Astrocyte (in vitro differentiated cells and primary cell): ENCODE data around the gene PKDREJ. TPM values are rescaled to one million over a fixed set of nuclear protein-coding genes. Genes with fewer than 3 reads are reported as not detected.

ENCODE experiments used
- DNase-seq: peaks from one replicate; pipeline ENCODE4 v3.0.0-alpha.2; 2010; ENCODE audit warnings: low read depth
- FAIRE-seq: peaks from 2 replicates; lab custom pipeline; 2011; peaks lifted over from hg19 to GRCh38; lab: Jason Lieb, UNC
- H2AFZ ChIP-seq: 2 replicates; pipeline ENCODE4 v1.6.0; 2012; ENCODE audit warnings: low read depth, low read length, inconsistent platforms
- H3K27ac ChIP-seq: 2 replicates; pipeline ENCODE4 v1.5.1; 2011; ENCODE audit warnings: low read depth, low read length, inconsistent platforms
- H3K27me3 ChIP-seq: 2 replicates; pipeline ENCODE4 v1.6.0; 2011; ENCODE audit warnings: low read length, inconsistent platforms; ENCODE audit not compliant: insufficient read depth
- H3K36me3 ChIP-seq: 2 replicates; pipeline ENCODE4 v1.5.1; 2011; ENCODE audit warnings: low read length, inconsistent platforms; ENCODE audit not compliant: insufficient read depth
- H3K4me1 ChIP-seq: 2 replicates; pipeline ENCODE4 v1.5.1; 2011; ENCODE audit warnings: low read length, inconsistent platforms; ENCODE audit not compliant: insufficient read depth
- H3K4me2 ChIP-seq: 2 replicates; pipeline ENCODE4 v1.6.0; 2012; ENCODE audit warnings: low read length, inconsistent platforms
- H3K4me3 ChIP-seq: 2 replicates; pipeline ENCODE4 v1.5.1; 2011; ENCODE audit warnings: low read depth, mild to moderate bottlenecking, low read length, inconsistent platforms; ENCODE audit not compliant: insufficient read depth
- H3K79me2 ChIP-seq: 2 replicates; pipeline ENCODE4 v1.6.0; 2012; ENCODE audit warnings: mild to moderate bottlenecking, low read length, inconsistent platforms; ENCODE audit not compliant: insufficient read depth
- H3K9ac ChIP-seq: 2 replicates; pipeline ENCODE4 v1.6.0; 2012; ENCODE audit warnings: mild to moderate bottlenecking, low read length, inconsistent platforms
- H3K9me3 ChIP-seq: 2 replicates; pipeline ENCODE4 v1.5.1; 2012; ENCODE audit warnings: low read depth, mild to moderate bottlenecking, low read length, inconsistent platforms; ENCODE audit not compliant: insufficient read depth
- H4K20me1 ChIP-seq: 2 replicates; pipeline ENCODE4 v1.6.0; 2012; ENCODE audit warnings: low read length, inconsistent platforms; ENCODE audit not compliant: insufficient read depth
- H3K27ac Mint-ChIP-seq: one replicate; pipeline ENCODE4 v1.8.0; 2021; ENCODE audit warnings: mild to moderate bottlenecking, mixed read lengths; ENCODE audit not compliant: unreplicated experiment
- H3K27me3 Mint-ChIP-seq: one replicate; pipeline ENCODE4 v1.8.0; 2021; ENCODE audit warnings: low read depth, mixed read lengths; ENCODE audit not compliant: unreplicated experiment
- H3K36me3 Mint-ChIP-seq: one replicate; pipeline ENCODE4 v1.8.0; 2021; ENCODE audit warnings: low read depth, mixed read lengths; ENCODE audit not compliant: unreplicated experiment
- H3K4me1 Mint-ChIP-seq: one replicate; pipeline ENCODE4 v1.8.0; 2021; ENCODE audit warnings: low read depth, mixed read lengths; ENCODE audit not compliant: unreplicated experiment
- H3K4me3 Mint-ChIP-seq: one replicate; pipeline ENCODE4 v1.8.0; 2021; ENCODE audit warnings: mild to moderate bottlenecking, moderate library complexity, mixed read lengths; ENCODE audit not compliant: unreplicated experiment
- H3K9me3 Mint-ChIP-seq: one replicate; pipeline ENCODE4 v1.8.0; 2021; ENCODE audit warnings: mild to moderate bottlenecking, mixed read lengths; ENCODE audit not compliant: unreplicated experiment
- CTCF ChIP-seq: IDR thresholded peaks from 2 replicates; pipeline ENCODE4 v1.5.1; 2011; ENCODE audit warnings: low read depth, mild to moderate bottlenecking, inconsistent platforms, low read length, moderate library complexity; ENCODE audit not compliant: insufficient read depth
- EZH2 ChIP-seq: IDR thresholded peaks from 2 replicates; pipeline ENCODE4 v1.6.1; 2012; ENCODE audit warnings: mild to moderate bottlenecking, low read length, inconsistent platforms; ENCODE audit not compliant: insufficient read depth
- total RNA-seq: library from RNA; stranded (reverse); gene quantifications from 2 replicates; pipeline ENCODE4 v1.2.1, GENCODE V29; 2021

Gene PKDREJ
- total RNA-seq, 1 donor from 2014 or later = not detected

GRCh38 chr22:46220921-46221320 is 42.2 kb downstream of the PKDREJ start:
- TF ChIP-seq EZH2 (no peak), CTCF (no peak)
- DNase-seq (no peak), FAIRE-seq (no peak)
- Histone ChIP-seq H3K9ac (no peak overlapping the region), H3K4me3 (no peak overlapping the region), H3K4me1 (no peaks in the 10 kb centered on the region), H3K4me2 (no peak overlapping the region), H4K20me1 (no peaks in the 10 kb centered on the region), H2AFZ (no peak overlapping the region), H3K27me3 (no peaks in the 10 kb centered on the region), H3K79me2 (no peaks in the 10 kb centered on the region), H3K27ac (no peak overlapping the region), H3K9me3 (no peaks in the 10 kb centered on the region), H3K36me3 (no peaks in the 10 kb centered on the region)
- Mint-ChIP-seq H3K27me3 (no peaks in the 10 kb centered on the region), H3K4me1 (no peaks in the 10 kb centered on the region), H3K27ac (no peak overlapping the region), H3K9me3 (peaks cover 1% of the 10 kb centered on the region), H3K36me3 (peaks cover 28% of the 10 kb centered on the region), H3K4me3 (no peak overlapping the region)

GRCh38 chr22:46219636-46220035 is 43.5 kb downstream of the PKDREJ start:
- H2AFZ ChIP-seq = no peak overlapping the region
- Mint-ChIP-seq H3K27ac (no peak overlapping the region), H3K4me1 (no peaks in the 10 kb centered on the region), H3K27me3 (no peaks in the 10 kb centered on the region), H3K36me3 (peaks cover 29% of the 10 kb centered on the region), H3K4me3 (no peak overlapping the region), H3K9me3 (peaks cover 1% of the 10 kb centered on the region)
- H3K9ac ChIP-seq = no peak overlapping the region
- no peak for DNase-seq
- no peak for TF ChIP-seq EZH2
- TF ChIP-seq CTCF = no peak
- no peak for FAIRE-seq
- H3K9me3 ChIP-seq = no peaks in the 10 kb centered on the region
- H3K27ac ChIP-seq = no peak overlapping the region
- H3K36me3 ChIP-seq = no peaks in the 10 kb centered on the region
- H3K4me2 ChIP-seq = no peak overlapping the region
- H3K27me3 ChIP-seq = no peaks in the 10 kb centered on the region
- H4K20me1 ChIP-seq = no peaks in the 10 kb centered on the region
- no peaks in the 10 kb centered on the region for H3K4me1 ChIP-seq
- H3K79me2 ChIP-seq = no peaks in the 10 kb centered on the region
- no peak overlapping the region for H3K4me3 ChIP-seq

- Mint-ChIP-seq H3K27me3 (no peaks in the 10 kb centered on the region), H3K27ac (no peak overlapping the region), H3K9me3 (peaks cover 26% of the 10 kb centered on the region), H3K4me1 (no peaks in the 10 kb centered on the region), H3K4me3 (no peak overlapping the region), H3K36me3 (peaks cover 53% of the 10 kb centered on the region)
- H3K4me1 ChIP-seq = no peaks in the 10 kb centered on the region
- H3K36me3 ChIP-seq = no peaks in the 10 kb centered on the region
- H3K4me3 ChIP-seq = no peak overlapping the region
- H2AFZ ChIP-seq = no peak overlapping the region
- no peaks in the 10 kb centered on the region for H4K20me1 ChIP-seq
- FAIRE-seq (no peak), DNase-seq (no peak)
- no peaks in the 10 kb centered on the region for H3K79me2 ChIP-seq
- no peaks in the 10 kb centered on the region for H3K27me3 ChIP-seq
- no peak overlapping the region for H3K4me2 ChIP-seq
- H3K27ac ChIP-seq = no peak overlapping the region
- H3K9me3 ChIP-seq = peaks cover 4% of the 10 kb centered on the region
- TF ChIP-seq CTCF (no peak), EZH2 (no peak)
- H3K9ac ChIP-seq = no peak overlapping the region
These were observed 48.5 kb downstream of the PKDREJ start for GRCh38 chr22:46214616-46215015.
